Subcutaneous adipose tissue (tissue), 4 donors: ENCODE results near the gene SHROOM4. TPM values are rescaled to one million over a fixed set of nuclear protein-coding genes. Genes with fewer than 3 reads are reported as not detected.

Experiments used
- CTCF ChIP-seq: fragments of 450-650 bp; IDR thresholded peaks from one replicate; pipeline ENCODE4 v1.5.1; 2016; ENCODE audit warnings: low read depth, mild to moderate bottlenecking, control low read depth, antibody characterized with exemption, moderate library complexity
- total RNA-seq, 4 donors: library from RNA; depleted of rRNA; stranded (reverse); fragments of >200 nt; gene quantifications; one replicate each; pipeline ENCODE4 v1.1.0, GENCODE V29; 2016

SHROOM4 gene
- total RNA-seq, 4 donors from 2014 or later = 9.7 to 32.8 (median 15.3) TPM

GRCh38 chrX:50698944-50699343, 115.0 kb downstream of the SHROOM4 start:
- TF ChIP-seq CTCF = no peak

- no peak for TF ChIP-seq CTCF
These were observed 116.3 kb downstream of the SHROOM4 start for GRCh38 chrX:50697691-50698090.

- TF ChIP-seq CTCF = no peak
These were observed 122.2 kb downstream of the SHROOM4 start for GRCh38 chrX:50691820-50692219.

GRCh38 chrX:50684871-50685270, 129.1 kb downstream of the SHROOM4 start:
- no peak for TF ChIP-seq CTCF

GRCh38 chrX:50680990-50681389, 133.0 kb downstream of the SHROOM4 start:
- no peak for TF ChIP-seq CTCF

- TF ChIP-seq CTCF = no peak
These were observed 136.2 kb downstream of the SHROOM4 start for GRCh38 chrX:50677789-50678188.

- TF ChIP-seq CTCF = no peak
These were observed 142.3 kb downstream of the SHROOM4 start for GRCh38 chrX:50671661-50672060.

GRCh38 chrX:50668860-50669259, 145.1 kb downstream of the SHROOM4 start:
- no peak for TF ChIP-seq CTCF
